ENCODE measurements around the gene TENM3. TPM values are rescaled to one million over a fixed set of nuclear protein-coding genes. Genes with fewer than 3 reads are reported as not detected.

Gene TENM3
- total RNA-seq, 1 experiment from 2014 or later: 71.0 TPM

DNA sequence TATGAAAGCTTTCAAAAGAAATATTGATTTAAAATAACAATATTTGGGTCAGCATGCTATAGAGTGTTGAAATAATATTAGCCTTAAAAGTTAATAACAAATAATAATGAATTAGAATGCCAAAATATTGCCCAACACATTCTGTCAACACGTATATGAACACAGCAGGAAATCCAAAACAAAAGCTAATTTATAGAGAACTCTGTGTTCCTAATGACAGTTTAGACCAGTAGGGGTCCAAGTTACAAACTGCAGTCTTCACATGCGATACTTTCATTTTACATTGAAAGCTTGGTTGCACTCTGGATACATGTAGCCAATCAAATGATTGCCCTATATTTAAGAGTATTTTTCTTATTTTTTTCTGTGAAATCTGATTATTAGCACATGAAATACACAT is 399.6 kb downstream of the TENM3 start:
- TF ChIP-seq MYBL2 (CRISPR knock-in tag; IDR thresholded peaks at IDR 0.05) (no peak), STAT6 (CRISPR knock-in tag; conservative IDR thresholded peaks at IDR 0.05; ENCODE audit: low read depth) (no peak)
- TF ChIP-seq, protein P1, sequence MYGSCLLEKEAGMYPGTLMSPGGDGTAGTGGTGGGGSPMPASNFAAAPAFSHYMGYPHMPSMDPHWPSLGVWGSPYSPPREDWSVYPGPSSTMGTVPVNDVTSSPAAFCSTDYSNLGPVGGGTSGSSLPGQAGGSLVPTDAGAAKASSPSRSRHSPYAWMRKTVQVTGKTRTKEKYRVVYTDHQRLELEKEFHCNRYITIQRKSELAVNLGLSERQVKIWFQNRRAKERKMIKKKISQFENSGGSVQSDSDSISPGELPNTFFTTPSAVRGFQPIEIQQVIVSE (CRISPR knock-in tag; IDR thresholded peaks at IDR 0.05; ENCODE audit: borderline replicate concordance): no peak
- TF ChIP-seq, protein P2, sequence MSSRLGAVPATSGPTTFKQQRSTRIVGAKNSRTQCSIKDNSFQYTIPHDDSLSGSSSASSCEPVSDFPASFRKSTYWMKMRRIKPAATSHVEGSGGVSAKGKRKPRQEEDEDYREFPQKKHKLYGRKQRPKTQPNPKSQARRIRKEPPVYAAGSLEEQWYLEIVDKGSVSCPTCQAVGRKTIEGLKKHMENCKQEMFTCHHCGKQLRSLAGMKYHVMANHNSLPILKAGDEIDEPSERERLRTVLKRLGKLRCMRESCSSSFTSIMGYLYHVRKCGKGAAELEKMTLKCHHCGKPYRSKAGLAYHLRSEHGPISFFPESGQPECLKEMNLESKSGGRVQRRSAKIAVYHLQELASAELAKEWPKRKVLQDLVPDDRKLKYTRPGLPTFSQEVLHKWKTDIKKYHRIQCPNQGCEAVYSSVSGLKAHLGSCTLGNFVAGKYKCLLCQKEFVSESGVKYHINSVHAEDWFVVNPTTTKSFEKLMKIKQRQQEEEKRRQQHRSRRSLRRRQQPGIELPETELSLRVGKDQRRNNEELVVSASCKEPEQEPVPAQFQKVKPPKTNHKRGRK (CRISPR knock-in tag; IDR thresholded peaks at IDR 0.05; ENCODE audit: borderline replicate concordance): no peak
- POLR2A ChIA-PET: no interaction called here
- peaks cover 13% of the 10 kb centered on the region for H3K9me3 Mint-ChIP-seq
- H3K27me3 Mint-ChIP-seq (ENCODE audit: low read depth): no peaks in the 10 kb centered on the region
- DNase-seq (ENCODE audit: low spot score): no peak
- no peaks in the 10 kb centered on the region for H3K4me1 Mint-ChIP-seq
- no peak overlapping the region for H3K27ac Mint-ChIP-seq
- CTCF ChIA-PET: interaction anchor here (0.8 to 1.6 kb wide), 2 partner anchors 14 to 28 kb away, joined by 3 to 4 read pairs; no protein-coding TSS in a partner anchor
- no peak overlapping the region for H3K4me3 Mint-ChIP-seq
- no peak for ATAC-seq
- peaks cover 22% of the 10 kb centered on the region for H3K36me3 Mint-ChIP-seq

GRCh38 chr4:182643801-182644682 is 400.8 kb downstream of the TENM3 start:
- ChIA-PET CTCF (no interaction called here), POLR2A (no interaction called here)
- Mint-ChIP-seq H3K4me1 (peaks cover 2% of the 10 kb centered on the region; the same call in 1 of the 2 replicates), H3K36me3 (peaks cover 22% of the 10 kb centered on the region), H3K27me3 (ENCODE audit: low read depth) (no peaks in the 10 kb centered on the region), H3K27ac (no peak overlapping the region; the same call in 1 of the 2 replicates), H3K4me3 (no peak overlapping the region), H3K9me3 (peaks cover 13% of the 10 kb centered on the region)
- no peak for ATAC-seq
- no peak for DNase-seq (ENCODE audit: low spot score)
- no peak for TF ChIP-seq GTF2I (CRISPR knock-in tag; conservative IDR thresholded peaks at IDR 0.05)
- no peak for TF ChIP-seq MAX (CRISPR knock-in tag; IDR thresholded peaks at IDR 0.05)
- TF ChIP-seq ETV6 (CRISPR knock-in tag; IDR thresholded peaks at IDR 0.05): no peak
- no peak for TF ChIP-seq ATF6 (CRISPR knock-in tag; IDR thresholded peaks at IDR 0.05)
- no peak for TF ChIP-seq FOXK1 (CRISPR knock-in tag; IDR thresholded peaks at IDR 0.05)
- no peak for TF ChIP-seq ZNF281 (CRISPR knock-in tag; IDR thresholded peaks at IDR 0.05)
- no peak for TF ChIP-seq ZNF423 (CRISPR knock-in tag; IDR thresholded peaks at IDR 0.05)
- no peak for TF ChIP-seq ZNF263 (CRISPR knock-in tag; IDR thresholded peaks at IDR 0.05; ENCODE audit: low read depth)
- no peak for TF ChIP-seq NR3C1 (CRISPR knock-in tag; conservative IDR thresholded peaks at IDR 0.05; ENCODE audit: low read depth)
- TF ChIP-seq IRF2 (CRISPR knock-in tag; IDR thresholded peaks at IDR 0.05; ENCODE audit: borderline replicate concordance, low read depth): no peak
- no peak for TF ChIP-seq JUN (CRISPR knock-in tag; IDR thresholded peaks at IDR 0.05)
- TF ChIP-seq, protein P3, sequence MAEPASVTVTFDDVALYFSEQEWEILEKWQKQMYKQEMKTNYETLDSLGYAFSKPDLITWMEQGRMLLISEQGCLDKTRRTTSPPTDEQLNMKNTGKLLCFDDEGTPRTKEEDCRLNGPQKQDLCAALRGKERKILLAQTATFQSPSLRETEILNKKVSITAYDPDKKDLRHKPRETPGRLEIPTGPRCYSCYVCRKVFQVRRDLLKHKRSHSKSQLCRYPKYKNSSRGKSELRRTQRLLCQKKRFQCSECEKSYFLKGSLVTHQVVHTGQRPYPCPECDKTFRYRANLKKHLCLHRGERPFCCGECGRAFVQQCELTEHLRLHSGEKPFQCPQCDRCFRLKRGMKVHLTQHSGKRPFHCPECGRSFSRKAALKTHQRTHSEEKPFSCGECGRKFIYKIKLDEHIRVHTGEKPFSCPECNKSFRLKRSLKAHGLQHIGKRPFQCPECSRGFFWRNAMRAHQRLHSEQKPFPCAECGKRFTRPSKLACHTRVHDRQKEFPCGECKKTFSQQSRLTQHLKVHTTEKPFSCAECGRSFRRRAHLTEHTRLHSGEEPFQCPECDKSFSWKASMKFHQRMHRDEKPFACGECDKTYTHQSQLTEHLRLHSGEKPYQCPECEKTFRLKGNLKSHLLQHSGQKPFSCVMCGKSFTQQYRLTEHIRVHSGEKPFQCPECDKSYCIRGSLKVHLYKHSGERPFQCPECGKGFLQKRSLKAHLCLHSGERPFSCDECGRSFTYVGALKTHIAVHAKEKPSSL (CRISPR knock-in tag; conservative IDR thresholded peaks at IDR 0.05): no peak
- no peak for TF ChIP-seq ZSCAN18 (CRISPR knock-in tag; IDR thresholded peaks at IDR 0.05)
